K562 (cell line): Measurements from ENCODE around the gene GJC2. TPM values are rescaled to one million over a fixed set of nuclear protein-coding genes. Genes with fewer than 3 reads are reported as not detected.

ENCODE experiments used
- CREM ChIP-seq: IDR thresholded peaks from 2 replicates; pipeline ENCODE4 v1.6.1; 2014; ENCODE audit warnings: antibody characterized with exemption, low read depth
- ETV1 ChIP-seq: fragments of 450-650 bp; conservative IDR thresholded peaks from 2 replicates; pipeline ENCODE4 v1.6.1; 2016; ENCODE audit warnings: missing genetic modification characterization, control low read depth, low read depth, missing compliant biosample characterization
- POLR2A ChIP-seq: fragments of 450-650 bp; conservative IDR thresholded peaks from 2 replicates; pipeline ENCODE4 v1.6.1; 2016
- RFX7 ChIP-seq: fragments of 250-450 bp; sonication (Bioruptor Pico); IDR thresholded peaks from 2 replicates; pipeline ENCODE4 v1.5.1; 2021; ENCODE audit warnings: mild to moderate bottlenecking
- ZNF316 ChIP-seq: fragments of 450-650 bp; IDR thresholded peaks from 2 replicates; pipeline ENCODE4 v1.6.1; 2016
- polyA plus RNA-seq, 8 experiments: library from polyadenylated mRNA; depleted of rRNA in 4 of 8; stranded (reverse) in 5 of 8; unstranded in 3 of 8; fragments of >200 nt; fragmentation: Nextera tagmentation in 2 of 8; fragmentation: Illumina TruSeq in 1 of 8; extraction: Ambion mirVana in 2 of 8; extraction: Trizol in 1 of 8; gene quantifications; 2 replicates each; pipeline versions ENCODE4 v1.2.1 to v1.2.3, GENCODE V29; 2011 to 2014; ENCODE audit warnings: inconsistent platforms in 1 of 8, missing spikeins in 1 of 8
- total RNA-seq, 7 experiments: library from RNA; depleted of rRNA in 6 of 7; stranded (reverse); fragments of >200 nt in 6 of 7; fragmentation: Illumina TruSeq in 2 of 7; extraction: Trizol in 2 of 7; gene quantifications; 2 replicates each; pipeline versions ENCODE4 v1.2.1 to v1.2.3, GENCODE V29; 2011 to 2021; ENCODE audit warnings: low replicate concordance in 1 of 7
- TF ChIP-seq, protein P1 (sequence below): fragments of 200-600 bp; sonication (generic); IDR thresholded peaks from one replicate; pipeline ENCODE4 v1.6.1; 2012; ENCODE audit warnings: mild to moderate bottlenecking, low read depth, low read length, inconsistent platforms
- TF ChIP-seq, protein P2 (sequence below), 2 experiments: fragments of 450-650 bp; formaldehyde crosslinking in 1 of 2; IDR thresholded peaks; 2 replicates each; pipeline versions ENCODE4 v1.4.0 to v1.6.1; 2014 to 2020; ENCODE audit warnings: mild to moderate bottlenecking in 2 of 2, borderline replicate concordance in 1 of 2, low read depth in 1 of 2

GJC2 gene
- total and polyA plus RNA-seq, 9 of the 15 experiments (the other 6 are each of a cell fraction or from before 2014, with no cell fraction given), result 0.03 to 0.62 (median 0.11) TPM; not detected in 2

DNA sequence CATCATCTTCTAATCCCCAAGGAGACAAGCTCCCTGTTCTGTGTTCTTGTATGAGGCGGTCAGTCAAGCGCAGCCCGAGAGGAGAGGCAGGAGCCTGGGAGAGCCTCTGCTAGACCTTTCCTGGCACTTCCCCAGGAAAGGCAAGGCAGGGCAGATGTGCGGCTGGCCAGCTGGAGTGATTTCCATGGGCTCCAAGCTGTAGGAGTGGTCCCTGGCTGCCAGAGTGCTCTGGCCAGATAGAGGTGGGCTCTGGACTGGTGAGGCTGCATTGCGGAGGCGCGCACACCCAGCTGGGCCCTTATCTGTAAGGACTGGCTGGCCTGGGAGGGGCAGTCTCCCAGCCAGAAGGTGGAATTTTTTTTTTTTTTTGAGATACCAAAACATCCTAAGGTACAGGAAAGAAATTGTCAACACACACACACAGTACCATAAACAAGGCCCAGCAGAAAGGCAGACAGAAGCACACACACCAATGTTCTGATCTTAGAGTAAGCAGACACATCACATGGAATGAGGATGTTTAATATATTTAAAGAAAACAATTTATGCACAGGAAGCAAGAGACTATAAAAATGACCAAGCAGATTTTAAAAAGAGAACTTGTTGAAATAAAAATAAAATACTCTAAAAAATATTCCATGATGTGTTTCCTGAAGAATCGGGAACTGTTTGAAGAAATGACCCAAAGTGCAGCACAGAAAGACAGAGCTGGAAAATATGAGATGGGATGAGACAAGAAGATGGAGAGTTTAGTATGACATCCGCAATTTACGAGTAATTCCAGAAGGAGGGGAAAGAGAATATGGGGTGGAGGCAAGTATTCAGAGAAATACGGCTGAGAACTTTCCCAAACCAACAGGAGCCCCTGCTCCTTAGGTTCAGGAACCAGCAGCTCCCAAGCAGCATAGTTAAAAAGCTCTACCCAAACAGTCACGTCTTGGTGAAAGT is 29.3 kb downstream of the GJC2 start (continued):
- TF ChIP-seq, protein P1, sequence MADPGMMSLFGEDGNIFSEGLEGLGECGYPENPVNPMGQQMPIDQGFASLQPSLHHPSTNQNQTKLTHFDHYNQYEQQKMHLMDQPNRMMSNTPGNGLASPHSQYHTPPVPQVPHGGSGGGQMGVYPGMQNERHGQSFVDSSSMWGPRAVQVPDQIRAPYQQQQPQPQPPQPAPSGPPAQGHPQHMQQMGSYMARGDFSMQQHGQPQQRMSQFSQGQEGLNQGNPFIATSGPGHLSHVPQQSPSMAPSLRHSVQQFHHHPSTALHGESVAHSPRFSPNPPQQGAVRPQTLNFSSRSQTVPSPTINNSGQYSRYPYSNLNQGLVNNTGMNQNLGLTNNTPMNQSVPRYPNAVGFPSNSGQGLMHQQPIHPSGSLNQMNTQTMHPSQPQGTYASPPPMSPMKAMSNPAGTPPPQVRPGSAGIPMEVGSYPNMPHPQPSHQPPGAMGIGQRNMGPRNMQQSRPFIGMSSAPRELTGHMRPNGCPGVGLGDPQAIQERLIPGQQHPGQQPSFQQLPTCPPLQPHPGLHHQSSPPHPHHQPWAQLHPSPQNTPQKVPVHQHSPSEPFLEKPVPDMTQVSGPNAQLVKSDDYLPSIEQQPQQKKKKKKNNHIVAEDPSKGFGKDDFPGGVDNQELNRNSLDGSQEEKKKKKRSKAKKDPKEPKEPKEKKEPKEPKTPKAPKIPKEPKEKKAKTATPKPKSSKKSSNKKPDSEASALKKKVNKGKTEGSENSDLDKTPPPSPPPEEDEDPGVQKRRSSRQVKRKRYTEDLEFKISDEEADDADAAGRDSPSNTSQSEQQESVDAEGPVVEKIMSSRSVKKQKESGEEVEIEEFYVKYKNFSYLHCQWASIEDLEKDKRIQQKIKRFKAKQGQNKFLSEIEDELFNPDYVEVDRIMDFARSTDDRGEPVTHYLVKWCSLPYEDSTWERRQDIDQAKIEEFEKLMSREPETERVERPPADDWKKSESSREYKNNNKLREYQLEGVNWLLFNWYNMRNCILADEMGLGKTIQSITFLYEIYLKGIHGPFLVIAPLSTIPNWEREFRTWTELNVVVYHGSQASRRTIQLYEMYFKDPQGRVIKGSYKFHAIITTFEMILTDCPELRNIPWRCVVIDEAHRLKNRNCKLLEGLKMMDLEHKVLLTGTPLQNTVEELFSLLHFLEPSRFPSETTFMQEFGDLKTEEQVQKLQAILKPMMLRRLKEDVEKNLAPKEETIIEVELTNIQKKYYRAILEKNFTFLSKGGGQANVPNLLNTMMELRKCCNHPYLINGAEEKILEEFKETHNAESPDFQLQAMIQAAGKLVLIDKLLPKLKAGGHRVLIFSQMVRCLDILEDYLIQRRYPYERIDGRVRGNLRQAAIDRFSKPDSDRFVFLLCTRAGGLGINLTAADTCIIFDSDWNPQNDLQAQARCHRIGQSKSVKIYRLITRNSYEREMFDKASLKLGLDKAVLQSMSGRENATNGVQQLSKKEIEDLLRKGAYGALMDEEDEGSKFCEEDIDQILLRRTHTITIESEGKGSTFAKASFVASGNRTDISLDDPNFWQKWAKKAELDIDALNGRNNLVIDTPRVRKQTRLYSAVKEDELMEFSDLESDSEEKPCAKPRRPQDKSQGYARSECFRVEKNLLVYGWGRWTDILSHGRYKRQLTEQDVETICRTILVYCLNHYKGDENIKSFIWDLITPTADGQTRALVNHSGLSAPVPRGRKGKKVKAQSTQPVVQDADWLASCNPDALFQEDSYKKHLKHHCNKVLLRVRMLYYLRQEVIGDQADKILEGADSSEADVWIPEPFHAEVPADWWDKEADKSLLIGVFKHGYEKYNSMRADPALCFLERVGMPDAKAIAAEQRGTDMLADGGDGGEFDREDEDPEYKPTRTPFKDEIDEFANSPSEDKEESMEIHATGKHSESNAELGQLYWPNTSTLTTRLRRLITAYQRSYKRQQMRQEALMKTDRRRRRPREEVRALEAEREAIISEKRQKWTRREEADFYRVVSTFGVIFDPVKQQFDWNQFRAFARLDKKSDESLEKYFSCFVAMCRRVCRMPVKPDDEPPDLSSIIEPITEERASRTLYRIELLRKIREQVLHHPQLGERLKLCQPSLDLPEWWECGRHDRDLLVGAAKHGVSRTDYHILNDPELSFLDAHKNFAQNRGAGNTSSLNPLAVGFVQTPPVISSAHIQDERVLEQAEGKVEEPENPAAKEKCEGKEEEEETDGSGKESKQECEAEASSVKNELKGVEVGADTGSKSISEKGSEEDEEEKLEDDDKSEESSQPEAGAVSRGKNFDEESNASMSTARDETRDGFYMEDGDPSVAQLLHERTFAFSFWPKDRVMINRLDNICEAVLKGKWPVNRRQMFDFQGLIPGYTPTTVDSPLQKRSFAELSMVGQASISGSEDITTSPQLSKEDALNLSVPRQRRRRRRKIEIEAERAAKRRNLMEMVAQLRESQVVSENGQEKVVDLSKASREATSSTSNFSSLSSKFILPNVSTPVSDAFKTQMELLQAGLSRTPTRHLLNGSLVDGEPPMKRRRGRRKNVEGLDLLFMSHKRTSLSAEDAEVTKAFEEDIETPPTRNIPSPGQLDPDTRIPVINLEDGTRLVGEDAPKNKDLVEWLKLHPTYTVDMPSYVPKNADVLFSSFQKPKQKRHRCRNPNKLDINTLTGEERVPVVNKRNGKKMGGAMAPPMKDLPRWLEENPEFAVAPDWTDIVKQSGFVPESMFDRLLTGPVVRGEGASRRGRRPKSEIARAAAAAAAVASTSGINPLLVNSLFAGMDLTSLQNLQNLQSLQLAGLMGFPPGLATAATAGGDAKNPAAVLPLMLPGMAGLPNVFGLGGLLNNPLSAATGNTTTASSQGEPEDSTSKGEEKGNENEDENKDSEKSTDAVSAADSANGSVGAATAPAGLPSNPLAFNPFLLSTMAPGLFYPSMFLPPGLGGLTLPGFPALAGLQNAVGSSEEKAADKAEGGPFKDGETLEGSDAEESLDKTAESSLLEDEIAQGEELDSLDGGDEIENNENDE, result peak; percentile 86
- TF ChIP-seq POLR2A, result no peak
- peak; percentile 59; the same call in 1 of the 2 replicates for TF ChIP-seq ZNF316
- TF ChIP-seq, protein P2, sequence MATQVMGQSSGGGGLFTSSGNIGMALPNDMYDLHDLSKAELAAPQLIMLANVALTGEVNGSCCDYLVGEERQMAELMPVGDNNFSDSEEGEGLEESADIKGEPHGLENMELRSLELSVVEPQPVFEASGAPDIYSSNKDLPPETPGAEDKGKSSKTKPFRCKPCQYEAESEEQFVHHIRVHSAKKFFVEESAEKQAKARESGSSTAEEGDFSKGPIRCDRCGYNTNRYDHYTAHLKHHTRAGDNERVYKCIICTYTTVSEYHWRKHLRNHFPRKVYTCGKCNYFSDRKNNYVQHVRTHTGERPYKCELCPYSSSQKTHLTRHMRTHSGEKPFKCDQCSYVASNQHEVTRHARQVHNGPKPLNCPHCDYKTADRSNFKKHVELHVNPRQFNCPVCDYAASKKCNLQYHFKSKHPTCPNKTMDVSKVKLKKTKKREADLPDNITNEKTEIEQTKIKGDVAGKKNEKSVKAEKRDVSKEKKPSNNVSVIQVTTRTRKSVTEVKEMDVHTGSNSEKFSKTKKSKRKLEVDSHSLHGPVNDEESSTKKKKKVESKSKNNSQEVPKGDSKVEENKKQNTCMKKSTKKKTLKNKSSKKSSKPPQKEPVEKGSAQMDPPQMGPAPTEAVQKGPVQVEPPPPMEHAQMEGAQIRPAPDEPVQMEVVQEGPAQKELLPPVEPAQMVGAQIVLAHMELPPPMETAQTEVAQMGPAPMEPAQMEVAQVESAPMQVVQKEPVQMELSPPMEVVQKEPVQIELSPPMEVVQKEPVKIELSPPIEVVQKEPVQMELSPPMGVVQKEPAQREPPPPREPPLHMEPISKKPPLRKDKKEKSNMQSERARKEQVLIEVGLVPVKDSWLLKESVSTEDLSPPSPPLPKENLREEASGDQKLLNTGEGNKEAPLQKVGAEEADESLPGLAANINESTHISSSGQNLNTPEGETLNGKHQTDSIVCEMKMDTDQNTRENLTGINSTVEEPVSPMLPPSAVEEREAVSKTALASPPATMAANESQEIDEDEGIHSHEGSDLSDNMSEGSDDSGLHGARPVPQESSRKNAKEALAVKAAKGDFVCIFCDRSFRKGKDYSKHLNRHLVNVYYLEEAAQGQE (IDR thresholded peaks at IDR 0.05; ENCODE audit: borderline replicate concordance), result peak; percentile 22; the same call in 1 of the 2 replicates
- TF ChIP-seq, protein P2 (CRISPR knock-in tag; IDR thresholded peaks at IDR 0.05; ENCODE audit: low read depth), result no peak
- TF ChIP-seq CREM, result peak; percentile 72
- no peak for TF ChIP-seq RFX7 (CRISPR knock-in tag)
- no peak for TF ChIP-seq ETV1 (tag)
